H1 (cell line): ENCODE results near the gene DKC1. TPM values are rescaled to one million over a fixed set of nuclear protein-coding genes. Genes with fewer than 3 reads are reported as not detected.

Experiments
- ATF3 ChIP-seq: IDR thresholded peaks from 2 replicates; pipeline ENCODE4 v1.6.1; 2011; ENCODE audit warnings: low read depth, mild to moderate bottlenecking, low read length; ENCODE audit not compliant: insufficient read depth
- BACH1 ChIP-seq: IDR thresholded peaks from 2 replicates; pipeline ENCODE4 v1.6.1; 2012; ENCODE audit warnings: low read length, improper control_type of control experiment
- HDAC6 ChIP-seq: IDR thresholded peaks from one replicate; pipeline ENCODE4 v1.7.1; 2012; ENCODE audit warnings: low read depth, mild to moderate bottlenecking, inconsistent platforms, low read length, moderate library complexity
- POLR2AphosphoS5 ChIP-seq: IDR thresholded peaks from 2 replicates; pipeline ENCODE4 v1.6.1; 2011; ENCODE audit warnings: low read depth, low read length
- POU5F1 ChIP-seq: IDR thresholded peaks from 2 replicates; pipeline ENCODE4 v1.6.1; 2011; ENCODE audit warnings: low read depth, mild to moderate bottlenecking, low read length, moderate library complexity
- polyA plus RNA-seq, 7 experiments: library from polyadenylated mRNA; depleted of rRNA in 3 of 7; stranded (reverse) in 5 of 7; unstranded in 2 of 7; fragments of >200 nt in 5 of 7; fragments of 200-250 nt in 2 of 7; gene quantifications; 1 replicate in 5 of 7; 2 replicates in 1 of 7; 4 replicates in 1 of 7; pipeline versions ENCODE4 v1.2.1 to v1.2.3, GENCODE V29; 2011 to 2013; ENCODE audit warnings: missing spikeins in 2 of 7, mixed read lengths in 2 of 7
- total RNA-seq: library from RNA; stranded (reverse); fragmentation: NEBNext Ultra II Directional; extraction: Animal tissue kit (Norgen Biotek cat#: 25700); gene quantifications from 2 replicates; pipeline ENCODE4 v1.2.1, GENCODE V29; 2021

The DKC1 gene
- total and polyA plus RNA-seq, 2 of the 8 experiments (the other 6 are each of a cell fraction or from before 2014, with no cell fraction given): 65.6 to 143 TPM

DNA sequence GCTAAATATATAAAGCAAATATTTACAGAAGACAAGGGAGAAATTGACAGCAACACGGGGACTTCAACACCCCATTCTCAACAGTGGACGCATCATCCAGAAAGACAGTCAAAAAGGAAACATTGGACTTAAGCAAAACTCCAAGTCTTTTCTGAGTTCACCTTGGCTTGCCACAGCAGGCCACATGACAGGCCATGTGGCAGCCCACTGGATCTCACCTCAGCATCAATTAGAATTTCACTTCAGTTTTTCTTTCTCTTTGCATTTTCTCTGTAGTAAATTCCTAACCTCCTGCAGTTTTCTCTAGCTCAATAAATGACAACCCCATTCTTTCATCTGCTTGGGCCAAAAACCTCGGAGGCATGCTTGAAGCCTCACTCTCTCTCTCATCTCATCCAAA lies 59.4 kb downstream of the DKC1 start (continued):
- TF ChIP-seq HDAC6 (no peak), POLR2AphosphoS5 (no peak), BACH1 (no peak), ATF3 (no peak), POU5F1 (no peak)
- TF ChIP-seq, all 59 proteins: peak for 2
